Upper lobe of left lung (tissue), 4 donors: ENCODE data around the gene SIK2.

Source experiments
- POLR2AphosphoS5 ChIP-seq, 2 donors: sonication (generic); formaldehyde crosslinking; IDR thresholded peaks; one replicate each; pipeline ENCODE4 v1.5.1; 2017; ENCODE audit warnings: antibody characterized with exemption in 2 of 2
- TF ChIP-seq, protein P1 (sequence below), 6 experiments: fragments of 450-650 bp in 4 of 6; fragments of 200-600 bp in 2 of 6; sonication (generic) in 2 of 6; IDR thresholded peaks; one replicate each; pipeline ENCODE4 v1.5.1; 2016 to 2019; ENCODE audit warnings: antibody characterized with exemption in 6 of 6

DNA sequence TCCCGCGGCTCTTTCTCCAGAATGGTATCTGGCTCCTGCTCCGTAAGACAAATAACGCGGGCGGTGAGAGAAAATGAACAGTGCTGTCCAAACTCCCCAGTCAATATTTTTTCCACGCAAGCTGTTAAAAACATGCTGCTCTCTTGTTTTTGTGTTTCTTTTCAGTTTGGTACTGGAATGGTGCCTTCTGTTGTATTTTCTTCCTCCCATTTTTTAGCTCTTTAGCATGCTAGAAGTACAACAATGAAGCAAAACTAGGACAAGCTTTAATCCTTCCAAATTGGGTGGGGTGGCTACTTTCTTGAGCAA, 164.5 kb downstream of the SIK2 start:
- TF ChIP-seq, protein P1, sequence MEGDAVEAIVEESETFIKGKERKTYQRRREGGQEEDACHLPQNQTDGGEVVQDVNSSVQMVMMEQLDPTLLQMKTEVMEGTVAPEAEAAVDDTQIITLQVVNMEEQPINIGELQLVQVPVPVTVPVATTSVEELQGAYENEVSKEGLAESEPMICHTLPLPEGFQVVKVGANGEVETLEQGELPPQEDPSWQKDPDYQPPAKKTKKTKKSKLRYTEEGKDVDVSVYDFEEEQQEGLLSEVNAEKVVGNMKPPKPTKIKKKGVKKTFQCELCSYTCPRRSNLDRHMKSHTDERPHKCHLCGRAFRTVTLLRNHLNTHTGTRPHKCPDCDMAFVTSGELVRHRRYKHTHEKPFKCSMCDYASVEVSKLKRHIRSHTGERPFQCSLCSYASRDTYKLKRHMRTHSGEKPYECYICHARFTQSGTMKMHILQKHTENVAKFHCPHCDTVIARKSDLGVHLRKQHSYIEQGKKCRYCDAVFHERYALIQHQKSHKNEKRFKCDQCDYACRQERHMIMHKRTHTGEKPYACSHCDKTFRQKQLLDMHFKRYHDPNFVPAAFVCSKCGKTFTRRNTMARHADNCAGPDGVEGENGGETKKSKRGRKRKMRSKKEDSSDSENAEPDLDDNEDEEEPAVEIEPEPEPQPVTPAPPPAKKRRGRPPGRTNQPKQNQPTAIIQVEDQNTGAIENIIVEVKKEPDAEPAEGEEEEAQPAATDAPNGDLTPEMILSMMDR (IDR thresholded peaks at IDR 0.05): no peak
- no peak for TF ChIP-seq POLR2AphosphoS5 (IDR thresholded peaks at IDR 0.05)
